Measurements from ENCODE around the gene GDPD2.
A peak's percentile ranks its signal among the peaks of the same experiment; 100 is the strongest.
"Not testable (repeated sequence)": the region's sequence is repeated elsewhere in the genome, so short reads cannot be mapped to it uniquely, and the experiment has no call there.

The GDPD2 gene, protein sequence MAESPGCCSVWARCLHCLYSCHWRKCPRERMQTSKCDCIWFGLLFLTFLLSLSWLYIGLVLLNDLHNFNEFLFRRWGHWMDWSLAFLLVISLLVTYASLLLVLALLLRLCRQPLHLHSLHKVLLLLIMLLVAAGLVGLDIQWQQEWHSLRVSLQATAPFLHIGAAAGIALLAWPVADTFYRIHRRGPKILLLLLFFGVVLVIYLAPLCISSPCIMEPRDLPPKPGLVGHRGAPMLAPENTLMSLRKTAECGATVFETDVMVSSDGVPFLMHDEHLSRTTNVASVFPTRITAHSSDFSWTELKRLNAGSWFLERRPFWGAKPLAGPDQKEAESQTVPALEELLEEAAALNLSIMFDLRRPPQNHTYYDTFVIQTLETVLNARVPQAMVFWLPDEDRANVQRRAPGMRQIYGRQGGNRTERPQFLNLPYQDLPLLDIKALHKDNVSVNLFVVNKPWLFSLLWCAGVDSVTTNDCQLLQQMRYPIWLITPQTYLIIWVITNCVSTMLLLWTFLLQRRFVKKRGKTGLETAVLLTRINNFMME

DNA sequence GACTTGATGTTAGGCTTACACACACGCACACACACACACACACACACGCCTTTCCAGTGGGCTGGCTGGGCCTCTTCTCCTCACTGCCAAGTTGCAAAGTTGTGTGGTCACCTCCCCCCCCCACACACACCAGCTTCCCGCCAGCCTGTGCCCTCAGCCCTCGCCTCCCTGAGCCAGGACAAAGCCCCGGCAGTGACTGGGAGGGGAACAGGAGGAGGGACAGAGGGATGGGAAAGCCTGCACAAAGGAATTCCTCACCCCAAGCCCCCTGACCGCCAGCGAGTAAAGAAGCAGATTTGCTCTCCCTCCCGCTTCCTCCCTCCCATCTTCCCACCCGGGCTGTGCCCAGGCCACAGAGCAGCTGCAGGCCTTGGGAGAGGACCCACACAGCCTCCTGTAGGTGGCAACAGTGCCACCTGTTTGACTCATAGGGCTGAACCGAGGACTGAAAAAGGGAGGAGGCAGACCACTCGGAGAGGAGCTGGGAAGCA, at the start of gene GDPD2:
Gene GDPD2, plus strand, starts transcription at position 464 of the 491 bp plus-strand sequence. CDS start 1,671 bp downstream, outside the sequence.
- DNase-seq (ENCODE audit: low spot score) = peak; percentile 36

DNA sequence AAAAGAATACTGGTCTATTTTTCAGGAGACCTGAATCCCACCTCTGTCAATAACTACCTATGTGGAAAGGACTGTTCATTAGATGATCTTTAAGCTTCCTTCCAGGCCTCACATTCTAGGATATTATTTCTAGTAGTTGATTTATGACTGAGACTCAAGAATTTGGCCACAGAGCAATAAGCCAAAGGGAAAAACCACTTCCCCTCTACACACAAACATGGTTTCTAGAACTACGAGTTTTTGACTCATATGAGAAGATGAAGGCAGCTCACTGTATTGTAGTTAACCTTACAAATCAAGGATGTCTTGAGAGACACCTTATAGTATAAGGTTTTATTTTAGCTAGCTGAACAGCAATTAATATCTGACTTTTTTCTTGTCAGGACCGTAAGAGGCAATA, 36.9 kb upstream of the GDPD2 start:
- DNase-seq (ENCODE audit: low spot score) = no peak

- DNase-seq (ENCODE audit: low spot score) = no peak
These were observed 24.2 kb upstream of the GDPD2 start for GRCh38 chrX:70398899-70399298.

DNA sequence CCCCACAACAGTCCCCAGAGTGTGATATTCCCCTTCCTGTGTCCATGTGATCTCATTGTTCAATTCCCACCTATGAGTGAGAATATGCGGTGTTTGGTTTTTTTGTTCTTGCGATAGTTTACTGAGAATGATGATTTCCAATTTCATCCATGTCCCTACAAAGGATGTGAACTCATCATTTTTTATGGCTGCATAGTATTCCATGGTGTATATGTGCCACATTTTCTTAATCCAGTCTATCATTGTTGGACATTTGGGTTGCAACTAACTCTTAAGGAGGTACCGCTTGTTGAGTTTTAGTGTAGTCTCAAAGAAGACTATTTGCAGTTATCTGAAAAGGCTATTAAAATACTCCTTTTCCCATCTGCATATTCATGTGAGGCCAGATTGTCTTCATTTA, 22.9 kb upstream of the GDPD2 start:
- DNase-seq (ENCODE audit: low spot score) = not testable (repeated sequence)

GRCh38 chrX:70402721-70403120, 20.4 kb upstream of the GDPD2 start:
- DNase-seq (ENCODE audit: low spot score) = no peak

- DNase-seq (ENCODE audit: low spot score) = no peak
These were observed 18.1 kb upstream of the GDPD2 start for GRCh38 chrX:70405003-70405402.

GRCh38 chrX:70410921-70411320, 12.2 kb upstream of the GDPD2 start:
- no peak for DNase-seq (ENCODE audit: low spot score)

DNA sequence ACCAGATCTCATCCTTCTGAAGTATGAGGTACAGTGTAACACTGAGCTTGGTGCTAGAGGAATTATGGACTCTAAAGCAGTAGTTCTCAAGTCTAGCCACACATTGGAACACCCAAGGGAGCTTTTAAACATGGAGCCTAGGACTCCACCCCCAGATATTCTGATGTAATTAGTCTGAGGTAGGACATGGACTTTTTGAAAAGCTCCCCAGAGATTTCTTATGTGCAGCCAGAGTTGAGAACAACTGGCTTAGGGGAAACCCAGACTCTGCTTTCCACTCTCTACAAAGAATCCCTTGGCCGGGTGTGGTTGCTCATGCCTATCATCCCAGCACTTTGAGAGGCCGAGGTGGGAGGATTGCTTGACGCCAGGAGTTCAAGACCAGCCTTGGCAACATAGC, 11.6 kb upstream of the GDPD2 start:
- no peak for DNase-seq (ENCODE audit: low spot score)

DNA sequence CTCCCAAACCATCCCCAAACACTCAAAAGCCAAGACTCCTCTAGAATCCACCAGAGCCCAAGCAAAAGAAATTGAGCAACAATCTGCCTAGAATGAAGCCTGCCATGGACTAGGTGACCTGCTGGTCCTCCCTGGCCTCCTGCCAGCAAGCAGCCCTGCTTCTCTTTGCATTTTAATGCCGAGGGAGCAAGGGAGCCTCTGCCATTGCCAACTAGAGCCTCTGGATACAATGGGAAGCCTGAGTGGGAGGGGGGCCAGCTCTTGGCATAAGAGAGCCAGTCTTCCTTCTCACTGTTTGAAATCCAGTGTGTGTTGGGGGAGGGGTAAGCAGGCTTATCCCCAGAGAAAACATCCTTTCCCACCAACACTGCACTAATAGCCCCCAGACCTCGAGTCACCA, 1.5 kb upstream of the GDPD2 start:
- DNase-seq (ENCODE audit: low spot score) = peak; percentile 62

- DNase-seq (ENCODE audit: low spot score) = no peak
These were observed 992 bp downstream of the GDPD2 start for GRCh38 chrX:70423936-70424675.

DNA sequence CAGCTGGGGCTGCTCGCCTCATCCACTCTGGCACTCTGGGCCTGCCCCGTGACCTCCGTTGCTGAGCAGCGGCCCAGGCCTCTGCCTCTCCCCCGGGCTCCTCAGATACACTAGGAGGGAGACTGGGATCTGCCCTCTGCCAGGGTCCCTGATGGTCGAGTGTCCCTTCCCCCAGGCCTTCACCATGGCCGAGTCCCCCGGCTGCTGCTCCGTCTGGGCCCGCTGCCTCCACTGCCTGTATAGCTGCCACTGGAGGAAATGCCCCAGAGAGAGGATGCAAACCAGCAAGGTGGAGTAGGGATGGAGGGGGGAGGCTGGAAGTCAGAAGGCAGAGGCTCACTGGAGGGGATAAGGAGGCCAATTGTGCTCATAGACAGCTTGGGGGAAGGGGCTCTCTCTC, 1.7 kb downstream of the GDPD2 start:
- DNase-seq (ENCODE audit: low spot score) = no peak

DNA sequence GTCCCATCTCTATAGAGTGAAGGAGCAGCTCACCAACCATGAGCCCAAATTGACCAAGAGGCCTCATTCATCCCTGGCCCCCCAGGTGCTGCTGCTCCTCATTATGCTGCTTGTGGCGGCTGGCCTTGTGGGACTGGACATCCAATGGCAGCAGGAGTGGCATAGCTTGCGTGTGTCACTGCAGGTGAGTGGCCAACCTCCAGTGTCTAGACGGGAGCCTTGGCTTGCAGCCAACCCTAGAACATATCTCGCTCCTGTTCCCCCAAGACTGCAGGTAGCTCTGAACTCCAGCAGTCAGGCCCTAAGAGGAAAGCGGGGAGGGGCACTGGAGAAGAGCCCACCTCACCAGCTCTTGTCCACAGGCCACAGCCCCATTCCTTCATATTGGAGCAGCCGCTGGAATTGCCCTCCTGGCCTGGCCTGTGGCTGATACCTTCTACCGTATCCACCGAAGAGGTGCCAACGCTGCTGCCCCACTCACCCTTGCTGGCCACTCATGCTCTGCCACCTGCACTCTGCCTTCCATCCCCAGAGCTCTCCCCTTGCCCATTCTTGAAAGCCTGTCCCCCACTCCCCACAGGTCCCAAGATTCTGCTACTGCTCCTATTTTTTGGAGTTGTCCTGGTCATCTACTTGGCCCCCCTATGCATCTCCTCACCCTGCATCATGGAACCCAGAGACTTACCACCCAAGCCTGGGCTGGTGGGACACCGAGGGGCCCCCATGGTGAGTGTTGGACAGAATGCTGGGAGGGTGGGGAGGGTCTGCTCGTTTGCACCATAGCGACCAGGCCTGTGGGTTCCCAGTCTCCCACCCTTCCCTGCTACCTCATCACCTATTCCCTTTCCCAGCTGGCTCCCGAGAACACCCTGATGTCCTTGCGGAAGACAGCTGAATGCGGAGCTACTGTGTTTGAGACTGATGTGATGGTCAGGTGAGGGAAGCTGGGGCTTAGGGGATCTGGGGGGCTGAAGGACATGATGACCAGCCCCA, 3.5 kb downstream of the GDPD2 start:
- no peak for DNase-seq (ENCODE audit: low spot score)

- no peak for DNase-seq (ENCODE audit: low spot score)
These were observed 4.3 kb downstream of the GDPD2 start for GRCh38 chrX:70427365-70427764.

GRCh38 chrX:70429759-70430158, 6.6 kb downstream of the GDPD2 start:
- no peak for DNase-seq (ENCODE audit: low spot score)

GRCh38 chrX:70432936-70433847, 10.1 kb downstream of the GDPD2 start:
- no peak for DNase-seq (ENCODE audit: low spot score)

DNA sequence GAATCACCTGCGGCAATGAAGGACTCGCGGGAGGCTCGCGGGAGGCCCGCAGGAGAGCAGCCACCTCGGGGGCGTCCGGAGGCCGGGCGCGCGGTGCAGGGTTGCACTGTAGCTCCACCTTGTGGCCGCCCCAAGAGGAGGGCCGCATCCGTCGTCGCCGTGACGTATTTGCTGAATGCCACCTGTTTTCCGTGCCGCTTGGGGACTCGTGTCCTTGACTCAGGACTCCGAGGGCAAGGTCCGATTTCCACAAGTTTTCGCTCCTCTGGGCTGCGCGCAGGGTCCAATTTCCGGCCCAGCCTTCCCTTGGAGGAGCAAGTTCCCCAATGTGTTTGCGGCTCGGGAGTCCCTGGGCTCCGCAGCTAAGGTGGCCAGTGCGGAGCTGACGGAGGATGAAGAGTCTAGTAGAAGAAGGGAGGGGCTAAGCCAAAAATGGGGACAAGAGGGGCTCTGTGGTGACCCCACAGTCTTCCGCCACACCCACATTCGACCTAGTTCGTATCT, 10.8 kb downstream of the GDPD2 start:
- DNase-seq (ENCODE audit: low spot score) = peak; percentile 78

GRCh38 chrX:70434352-70434866, 11.3 kb downstream of the GDPD2 start:
- peak; percentile 85 for DNase-seq (ENCODE audit: low spot score)

DNA sequence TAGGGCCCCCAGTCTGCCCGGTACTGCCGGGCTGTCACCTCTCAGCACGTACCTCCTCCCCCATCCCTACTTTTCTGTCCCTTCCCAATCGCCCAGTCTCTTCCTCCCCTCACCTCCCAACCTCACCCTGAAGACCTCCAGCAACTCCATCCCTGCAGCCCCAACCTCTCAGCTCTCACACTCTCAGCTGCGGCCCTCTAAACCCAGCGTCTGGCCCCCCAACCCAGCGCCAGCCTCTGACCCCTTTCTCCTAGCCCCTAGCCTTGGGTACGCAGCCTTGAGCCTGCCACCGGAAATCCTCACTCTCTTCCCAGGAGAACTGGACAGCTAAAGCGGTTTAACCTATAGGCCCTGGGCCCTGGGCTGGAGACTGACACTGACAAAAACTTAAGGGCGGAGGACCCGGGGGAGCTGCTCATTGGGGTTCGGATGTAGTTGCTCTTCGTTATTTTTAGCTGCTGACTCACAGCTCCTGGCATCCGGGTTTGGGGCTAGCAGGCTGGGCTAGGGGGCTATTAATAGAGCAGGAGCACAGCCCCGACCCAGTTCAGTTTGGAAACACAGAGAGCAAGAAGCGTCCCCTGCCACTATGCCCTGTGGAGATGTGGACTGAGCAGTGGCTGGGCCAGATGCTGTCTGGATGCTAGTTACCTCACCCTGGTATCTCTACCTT, 11.9 kb downstream of the GDPD2 start:
- DNase-seq (ENCODE audit: low spot score) = no peak

DNA sequence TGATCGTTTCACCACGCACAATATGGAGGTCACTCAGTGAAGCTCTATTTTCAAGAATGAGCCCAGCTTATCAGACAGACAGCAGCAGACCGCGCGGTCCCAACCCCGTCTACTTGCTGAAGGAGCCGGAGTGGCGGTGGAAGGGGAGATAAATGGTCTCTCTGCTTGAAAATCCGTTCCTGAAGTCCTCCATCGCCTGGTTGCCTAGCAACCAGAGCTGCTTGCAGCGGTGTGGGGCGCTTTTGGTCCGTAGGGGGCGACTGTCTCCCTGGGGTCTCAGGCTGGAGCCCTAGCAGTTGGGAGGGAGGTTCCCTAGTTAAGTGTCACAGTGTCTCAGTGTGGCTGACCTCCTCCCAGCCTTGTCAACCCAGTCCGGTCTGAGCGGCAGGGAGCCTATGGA, 13.2 kb downstream of the GDPD2 start:
- DNase-seq (ENCODE audit: low spot score) = no peak

- no peak for DNase-seq (ENCODE audit: low spot score)
These were observed 13.9 kb downstream of the GDPD2 start for GRCh38 chrX:70437011-70437410.

Measured in Ammon's horn (tissue), 1 donor.